ENCODE results near the gene SCAMP2. TPM values are rescaled to one million over a fixed set of nuclear protein-coding genes. Genes with fewer than 3 reads are reported as not detected.
"Not testable (repeated sequence)": the region's sequence is repeated elsewhere in the genome, so short reads cannot be mapped to it uniquely, and the experiment has no call there.

The SCAMP2 gene
- total RNA-seq, 2 experiments from 2014 or later, result 56.1 to 56.9 TPM

GRCh38 chr15:74888716-74889115 lies 15.6 kb upstream of the SCAMP2 start:
- Histone ChIP-seq H3K36me3 (ENCODE audit: insufficient read depth, low read length) (peaks cover 11% of the 10 kb centered on the region), H3K9me3 (ENCODE audit: control insufficient read depth in 1 of 2, insufficient read depth in 1 of 2, low read length in 2 of 2) (no peaks in the 10 kb centered on the region), H3K27ac (ENCODE audit: low read depth in 1 of 2, low read length in 2 of 2) (peak overlapping the region in 1 of 2 donors; percentile 89), H3K4me3 (ENCODE audit: low read length) (no peak overlapping the region), H3K27me3 (ENCODE audit: control insufficient read depth in 1 of 2, insufficient read depth in 2 of 2, low read length in 2 of 2) (no peaks in the 10 kb centered on the region), H3K4me1 (ENCODE audit: insufficient read depth, low read length) (peaks cover 55% of the 10 kb centered on the region)
- Mint-ChIP-seq H3K4me3 (peak overlapping the region; percentile 88), H3K27me3 (no peaks in the 10 kb centered on the region), H3K27ac (peak overlapping the region; percentile 86), H3K36me3 (ENCODE audit: low read depth) (peaks cover 24% of the 10 kb centered on the region), H3K4me1 (ENCODE audit: low read depth) (peaks cover 39% of the 10 kb centered on the region), H3K9me3 (no peaks in the 10 kb centered on the region)
- ChIA-PET POLR2A (interaction anchor here (1.1 to 2.1 kb wide), 3 partner anchors 13 to 18 kb away, joined by 5 to 15 read pairs (median 8); partner anchors contain the start of genes FAM219B and SCAMP2), CTCF (no interaction called here)
- no peak for TF ChIP-seq CTCF (IDR thresholded peaks at IDR 0.05)
- DNase-seq, result no peak
- intact Hi-C loops (cut with DNase I, micrococcal nuclease), result loop anchor here in 1 of 2 experiments (1.0 kb wide), 1 partner anchor 15 kb away; the partner anchor contains the start of gene SCAMP2
- ATAC-seq (ENCODE audit: poor library complexity), result no peak

GRCh38 chr15:74887537-74888193 lies 14.5 kb upstream of the SCAMP2 start:
- H3K4me3 ChIP-seq (ENCODE audit: low read length); intact Hi-C loops (cut with DNase I, micrococcal nuclease); H3K27me3 ChIP-seq (ENCODE audit: control insufficient read depth in 1 of 2, insufficient read depth in 2 of 2, low read length in 2 of 2); ATAC-seq (ENCODE audit: poor library complexity); DNase-seq; H3K27me3 Mint-ChIP-seq; H3K27ac ChIP-seq (ENCODE audit: low read depth in 1 of 2, low read length in 2 of 2); H3K27ac Mint-ChIP-seq; H3K9me3 ChIP-seq (ENCODE audit: control insufficient read depth in 1 of 2, insufficient read depth in 1 of 2, low read length in 2 of 2); H3K9me3 Mint-ChIP-seq: not testable (repeated sequence)
- peaks cover 19% of the 10 kb centered on the region for H3K36me3 Mint-ChIP-seq (ENCODE audit: low read depth)
- POLR2A ChIA-PET, result interaction anchor here (1.1 kb wide), 1 partner anchor 14 kb away, joined by 5 read pairs; no protein-coding TSS in a partner anchor
- Histone ChIP-seq H3K4me1 (ENCODE audit: insufficient read depth, low read length) (peaks cover 45% of the 10 kb centered on the region), H3K36me3 (ENCODE audit: insufficient read depth, low read length) (peaks cover 10% of the 10 kb centered on the region)
- CTCF ChIA-PET, result interaction anchor here (1.0 kb wide), 1 partner anchor 14 kb away, joined by 3 read pairs; no protein-coding TSS in a partner anchor
- H3K4me1 Mint-ChIP-seq (ENCODE audit: low read depth), result peaks cover 29% of the 10 kb centered on the region
- H3K4me3 Mint-ChIP-seq, result peak overlapping the region; percentile 46

- Histone ChIP-seq H3K27ac (ENCODE audit: low read depth in 1 of 2, low read length in 2 of 2) (no peak overlapping the region), H3K36me3 (ENCODE audit: insufficient read depth, low read length) (no peaks in the 10 kb centered on the region), H3K9me3 (ENCODE audit: control insufficient read depth in 1 of 2, insufficient read depth in 1 of 2, low read length in 2 of 2) (peaks cover 0 to 3% of the 10 kb centered on the region in 2 experiments), H3K27me3 (ENCODE audit: control insufficient read depth in 1 of 2, insufficient read depth in 2 of 2, low read length in 2 of 2) (no peaks in the 10 kb centered on the region), H3K4me3 (ENCODE audit: low read length) (no peak overlapping the region), H3K4me1 (ENCODE audit: insufficient read depth, low read length) (peaks cover 30% of the 10 kb centered on the region)
- POLR2A ChIA-PET, result no interaction called here
- peaks cover 15% of the 10 kb centered on the region for H3K4me1 Mint-ChIP-seq (ENCODE audit: low read depth)
- H3K36me3 Mint-ChIP-seq (ENCODE audit: low read depth), result peaks cover 4% of the 10 kb centered on the region
- H3K9me3 Mint-ChIP-seq, result no peaks in the 10 kb centered on the region
- H3K27me3 Mint-ChIP-seq, result no peaks in the 10 kb centered on the region
- no peak overlapping the region for H3K4me3 Mint-ChIP-seq
- no peak overlapping the region for H3K27ac Mint-ChIP-seq
- ATAC-seq (ENCODE audit: poor library complexity) (no peak), DNase-seq (no peak)
- TF ChIP-seq CTCF (IDR thresholded peaks at IDR 0.05), result no peak
- CTCF ChIA-PET, result interaction anchor here (1.2 kb wide), 1 partner anchor 16 kb away, joined by 4 read pairs; no protein-coding TSS in a partner anchor
- intact Hi-C loops (cut with DNase I, micrococcal nuclease), result no loop called here
Observed at GRCh38 chr15:74885461-74885860, 12.3 kb upstream of the SCAMP2 start.
